NCI-H748 (cell line): ENCODE data around the gene PEAR1.

Experiments
- DNase-seq: peaks from one replicate; lab custom pipeline; 2025; ENCODE audit not compliant: unreplicated experiment; lab: John Stamatoyannopoulos, UW

PEAR1 gene

DNA sequence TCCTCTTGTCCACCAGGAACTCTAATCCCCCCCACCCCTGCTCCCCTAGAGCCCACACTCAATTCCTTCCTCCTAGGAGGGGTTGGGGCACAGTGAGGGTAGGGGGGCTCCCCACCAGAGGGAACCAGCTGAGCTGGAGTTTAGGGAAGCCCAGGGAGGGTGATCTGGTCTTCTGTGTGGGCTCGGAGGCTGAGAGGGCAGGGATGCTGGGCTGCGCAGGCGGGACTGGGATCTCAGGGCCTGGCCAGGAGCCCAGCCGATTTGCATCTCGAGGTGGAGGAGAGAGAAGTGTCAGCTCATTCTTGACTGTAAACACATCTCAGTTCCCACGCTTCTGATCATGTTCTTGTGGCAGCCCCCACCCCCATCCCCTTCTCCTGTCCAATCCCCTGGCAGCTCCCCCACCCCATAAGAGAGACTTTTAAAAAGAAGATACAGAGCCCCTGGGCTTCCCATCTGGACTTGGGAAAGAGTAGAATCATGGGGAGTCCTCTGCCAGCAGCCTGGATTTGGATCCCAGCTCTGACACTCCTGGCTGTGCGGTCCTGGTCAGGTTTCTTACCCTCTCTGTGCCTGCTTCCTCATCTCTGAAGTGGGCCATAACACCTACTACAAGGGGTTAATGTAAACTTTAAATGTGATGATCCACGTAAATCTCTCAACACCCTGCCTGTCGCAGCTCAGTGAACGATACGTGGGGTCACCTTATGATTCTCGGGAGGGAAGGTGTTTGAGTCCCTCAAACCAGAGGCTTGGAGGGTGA lies 6.6 kb downstream of the PEAR1 start:
- no peak for DNase-seq

DNA sequence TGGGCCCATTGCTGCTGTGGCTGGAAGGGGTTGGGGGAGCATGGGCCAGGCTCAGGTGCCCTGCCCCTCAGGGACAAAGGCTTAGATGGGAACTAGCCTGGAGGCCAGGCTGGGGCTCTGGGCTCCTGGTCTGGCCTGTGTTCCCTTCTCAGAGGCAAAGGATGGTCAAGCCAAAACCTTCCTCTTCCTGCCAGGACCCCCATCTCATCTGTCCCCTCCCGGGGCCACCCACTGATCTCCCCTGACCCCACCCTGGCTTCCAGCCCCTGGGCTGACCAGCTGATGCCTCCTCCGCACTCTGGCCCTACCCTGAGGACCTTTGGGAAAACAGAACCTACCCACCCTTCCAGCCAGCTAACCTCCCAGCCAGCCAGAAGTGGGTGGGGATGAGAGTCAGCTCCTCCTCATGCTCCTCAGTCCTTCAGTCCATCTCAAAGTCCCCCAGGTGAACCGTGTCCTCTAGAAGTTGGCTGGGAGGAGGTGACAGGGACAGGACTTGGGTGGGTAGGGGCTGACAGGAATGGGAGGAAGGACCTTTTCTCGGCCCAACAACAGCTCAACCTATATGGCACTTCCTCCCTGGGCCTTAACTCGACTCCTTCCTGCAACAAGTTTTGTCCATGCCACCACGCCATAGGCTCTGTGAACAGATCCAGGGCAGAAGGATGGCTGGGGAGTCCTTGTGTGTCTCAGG lies 7.5 kb downstream of the PEAR1 start:
- no peak for DNase-seq

DNA sequence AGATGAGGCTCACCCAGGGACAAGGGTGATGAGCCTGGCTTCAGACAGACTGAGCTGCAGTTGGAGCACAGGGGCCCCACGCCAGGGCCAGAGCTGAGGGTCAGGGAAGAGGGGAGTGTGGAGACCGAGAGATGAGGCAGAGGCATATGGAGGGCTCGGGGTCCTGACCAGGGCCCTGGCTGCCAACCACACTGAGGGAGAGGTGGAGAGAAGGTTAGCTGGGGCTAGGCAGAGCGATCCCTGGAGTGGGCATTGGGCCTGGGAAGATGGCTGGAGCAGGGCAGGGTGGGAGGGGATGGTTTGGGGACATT lies 8.0 kb downstream of the PEAR1 start:
- DNase-seq, result no peak

DNA sequence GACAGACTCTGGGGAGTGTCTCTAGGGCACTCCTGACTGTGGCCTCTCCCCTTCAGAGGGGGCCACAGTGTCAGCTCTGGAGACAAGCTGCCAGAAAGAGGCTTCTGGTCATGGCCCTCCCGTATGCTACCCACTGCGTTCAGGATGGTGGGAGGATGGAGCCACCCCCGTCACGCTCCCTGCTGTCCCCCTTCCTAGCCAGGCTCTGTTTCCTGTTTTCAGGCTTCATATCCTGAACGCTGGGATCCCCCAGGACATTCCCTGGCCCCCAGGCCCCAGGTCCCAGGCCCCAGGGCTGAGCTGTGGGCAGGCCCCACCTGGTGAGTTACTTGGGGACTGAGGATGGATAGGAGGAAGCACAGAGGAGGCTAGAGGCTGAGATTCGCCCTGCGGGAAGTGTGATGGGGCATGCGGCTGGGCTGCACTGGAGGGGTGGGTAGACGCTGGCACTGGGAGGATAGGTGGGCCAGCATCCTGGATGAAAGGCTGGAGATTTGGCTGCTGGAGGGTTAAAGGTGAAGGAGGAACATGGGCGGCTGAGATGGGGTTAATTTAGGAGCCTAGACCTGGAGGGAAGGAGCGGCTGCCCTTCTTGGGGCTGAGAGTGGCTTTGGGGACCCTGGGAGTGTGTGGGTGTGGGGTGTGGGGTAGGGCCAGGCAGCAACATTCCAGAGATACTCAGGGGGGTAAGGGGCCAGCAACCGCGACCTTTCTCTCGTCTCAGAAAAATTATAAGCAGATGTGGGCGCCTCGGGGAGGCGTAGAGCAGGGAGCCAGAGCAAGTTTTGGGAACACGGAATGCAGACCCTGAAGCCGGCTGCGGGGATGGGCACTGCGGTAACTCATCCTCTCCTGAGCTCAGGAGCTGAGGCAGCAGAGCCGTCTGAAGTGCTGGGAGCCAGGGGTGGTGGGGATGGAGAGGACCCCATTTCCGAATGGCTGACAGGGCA lies 8.7 kb downstream of the PEAR1 start:
- no peak for DNase-seq

DNA sequence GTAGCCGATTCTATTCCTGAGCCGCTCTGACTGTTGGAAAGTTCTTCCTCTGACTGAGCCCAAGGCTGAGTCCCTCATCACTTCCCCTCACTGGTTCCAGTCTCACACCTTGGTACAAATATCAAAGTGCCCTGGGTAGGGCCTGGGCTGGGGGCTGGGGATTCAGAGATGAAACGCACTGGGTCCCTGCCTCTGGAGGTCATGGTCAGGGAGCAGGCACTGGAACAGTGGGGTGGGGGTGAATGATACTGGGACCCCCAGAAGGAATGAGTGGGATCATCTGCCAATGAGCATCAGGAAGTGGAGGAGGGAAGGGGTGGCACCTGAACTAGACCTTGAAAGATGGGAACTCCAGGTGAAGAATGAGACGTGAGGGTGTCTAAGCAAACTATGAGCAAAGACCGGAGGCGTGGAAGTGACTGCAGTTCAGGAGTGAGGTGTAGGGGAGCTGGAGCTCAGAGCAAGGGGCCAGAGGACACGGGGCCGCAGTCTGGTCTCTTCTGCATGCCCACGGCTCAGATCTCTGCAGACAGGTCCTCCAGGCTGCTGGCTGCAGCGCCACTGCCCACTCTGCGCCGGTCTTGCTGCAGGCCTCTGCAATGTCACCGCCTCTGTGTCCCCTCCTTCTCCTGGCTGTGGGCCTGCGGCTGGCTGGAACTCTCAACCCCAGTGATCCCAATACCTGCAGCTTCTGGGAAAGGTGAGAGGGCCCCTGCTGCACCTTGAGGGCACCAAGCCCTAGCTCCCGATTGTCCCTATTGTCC lies 10.0 kb downstream of the PEAR1 start:
- DNase-seq, result no peak

DNA sequence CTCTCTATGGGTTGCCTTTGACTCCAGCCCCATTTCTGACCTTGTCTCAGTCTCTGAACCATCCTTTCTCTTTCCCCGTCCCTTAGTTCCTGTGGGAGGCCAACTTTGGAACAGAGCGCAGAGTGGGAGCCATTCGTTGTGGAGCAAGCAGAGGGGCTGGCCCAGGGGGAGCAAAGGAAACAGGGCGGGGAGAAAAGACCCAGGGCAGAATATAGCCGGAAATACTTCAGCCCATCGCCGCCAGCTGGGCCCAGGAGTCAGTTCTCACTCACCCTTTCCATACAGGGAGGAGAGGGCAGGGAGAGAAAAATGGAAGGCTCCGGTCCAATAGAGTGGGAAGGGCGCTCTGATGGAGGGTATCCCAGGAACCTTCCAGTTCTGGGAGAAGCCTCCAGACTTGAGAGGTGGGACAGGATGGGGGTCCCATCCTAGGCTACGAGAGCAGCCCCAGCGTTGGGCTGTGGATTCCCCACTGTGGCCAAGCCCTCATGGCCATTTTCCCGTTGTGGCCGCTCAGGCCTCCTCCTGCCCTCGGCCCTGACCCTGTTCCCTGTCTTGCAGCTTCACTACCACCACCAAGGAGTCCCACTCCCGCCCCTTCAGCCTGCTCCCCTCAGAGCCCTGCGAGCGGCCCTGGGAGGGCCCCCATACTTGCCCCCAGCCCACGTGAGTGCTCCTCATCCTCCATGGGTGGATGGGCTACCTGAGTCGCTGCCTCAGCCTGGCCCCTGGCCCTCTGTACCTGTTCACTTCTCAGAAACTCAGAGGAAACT lies 10.9 kb downstream of the PEAR1 start:
- no peak for DNase-seq

DNA sequence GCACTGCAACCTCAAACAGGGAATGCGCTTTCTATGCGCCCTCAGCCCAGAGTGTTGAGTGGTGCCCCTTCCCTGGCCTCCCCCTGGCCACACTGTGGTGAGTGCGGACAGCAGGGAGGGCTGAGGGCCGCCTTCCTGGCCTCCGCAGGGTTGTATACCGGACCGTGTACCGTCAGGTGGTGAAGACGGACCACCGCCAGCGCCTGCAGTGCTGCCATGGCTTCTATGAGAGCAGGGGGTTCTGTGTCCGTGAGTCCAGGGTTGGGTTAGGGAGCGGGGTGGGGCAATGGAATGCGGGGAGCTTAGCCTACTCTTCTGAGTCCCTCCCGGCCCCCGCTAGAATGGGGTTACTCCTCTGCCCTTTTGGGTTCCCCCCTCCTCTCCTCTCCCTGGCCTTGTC lies 11.7 kb downstream of the PEAR1 start:
- DNase-seq, result no peak

DNA sequence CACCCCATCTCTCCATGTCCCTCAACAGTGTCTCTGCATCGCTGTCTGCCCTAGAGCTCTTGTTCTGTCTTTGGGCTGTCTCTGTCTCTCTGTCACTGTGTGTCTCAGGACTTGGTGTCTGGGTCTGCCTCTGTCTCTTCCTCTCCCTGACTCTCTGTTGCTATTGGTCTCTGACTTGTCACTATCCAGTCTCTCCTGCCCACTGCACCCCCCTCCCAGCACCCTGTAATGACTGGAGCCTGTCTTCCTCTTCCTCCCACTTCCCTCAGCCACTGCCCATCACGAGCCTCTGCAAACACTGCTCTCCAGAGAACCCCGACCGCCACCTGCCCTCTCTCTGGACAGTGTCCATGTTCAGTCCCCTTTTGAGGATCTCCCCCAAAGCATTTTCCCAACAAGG lies 12.1 kb downstream of the PEAR1 start:
- DNase-seq, result no peak

DNA sequence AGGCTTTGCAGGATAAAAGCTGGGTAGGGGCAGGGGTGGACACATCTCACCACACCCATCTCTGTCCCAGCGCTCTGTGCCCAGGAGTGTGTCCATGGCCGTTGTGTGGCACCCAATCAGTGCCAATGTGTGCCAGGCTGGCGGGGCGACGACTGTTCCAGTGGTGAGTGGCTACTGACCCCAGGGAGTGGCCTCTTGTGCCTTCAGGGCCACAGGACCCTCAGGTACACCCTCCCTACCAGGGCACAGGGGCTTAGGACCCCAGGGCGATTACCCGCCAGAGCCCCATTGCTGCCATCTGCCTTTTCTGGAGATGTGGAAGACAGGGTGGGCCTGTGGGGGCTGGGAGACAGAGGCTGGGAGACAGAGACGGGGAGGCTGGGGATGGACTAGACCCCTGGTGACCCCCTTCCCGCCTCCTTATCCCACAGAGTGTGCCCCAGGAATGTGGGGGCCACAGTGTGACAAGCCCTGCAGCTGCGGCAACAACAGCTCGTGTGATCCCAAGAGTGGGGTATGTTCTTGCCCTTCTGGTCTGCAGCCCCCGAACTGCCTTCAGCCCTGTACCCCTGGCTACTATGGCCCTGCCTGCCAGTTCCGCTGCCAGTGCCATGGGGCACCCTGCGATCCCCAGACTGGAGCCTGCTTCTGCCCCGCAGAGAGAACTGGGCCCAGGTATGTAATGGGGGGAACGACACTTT lies 12.8 kb downstream of the PEAR1 start:
- no peak for DNase-seq

DNA sequence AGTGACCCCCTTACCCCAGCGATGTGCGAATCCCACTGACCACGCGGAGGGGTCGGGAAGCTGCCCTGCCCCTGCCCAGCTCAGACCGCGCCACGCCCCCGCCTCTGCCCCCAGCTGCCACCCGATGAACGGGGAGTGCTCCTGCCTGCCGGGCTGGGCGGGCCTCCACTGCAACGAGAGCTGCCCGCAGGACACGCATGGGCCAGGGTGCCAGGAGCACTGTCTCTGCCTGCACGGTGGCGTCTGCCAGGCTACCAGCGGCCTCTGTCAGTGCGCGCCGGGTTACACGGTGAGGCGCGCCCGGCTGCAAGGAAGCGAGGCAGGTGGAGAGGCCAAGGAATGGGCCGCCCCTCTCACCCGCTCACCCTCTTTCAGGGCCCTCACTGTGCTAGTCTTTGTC lies 15.0 kb downstream of the PEAR1 start:
- DNase-seq, result peak; percentile 25

DNA sequence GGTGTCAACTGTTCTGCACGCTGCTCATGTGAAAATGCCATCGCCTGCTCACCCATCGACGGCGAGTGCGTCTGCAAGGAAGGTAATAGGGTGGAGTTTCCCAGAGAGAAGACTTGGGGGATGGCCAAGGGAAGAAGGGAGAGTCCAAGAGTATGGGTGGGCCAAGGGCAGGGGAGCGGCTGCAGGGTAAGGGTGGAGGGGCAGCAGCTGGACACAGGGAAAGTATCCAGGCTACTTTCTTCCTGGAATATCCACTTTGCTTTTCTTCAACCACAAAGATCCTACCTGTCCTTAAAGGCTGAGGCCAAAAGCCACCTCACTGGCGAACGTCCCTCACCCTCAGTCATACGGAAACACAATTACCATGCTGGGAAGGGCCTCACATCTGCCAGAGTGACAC lies 15.4 kb downstream of the PEAR1 start:
- DNase-seq, result no peak

DNA sequence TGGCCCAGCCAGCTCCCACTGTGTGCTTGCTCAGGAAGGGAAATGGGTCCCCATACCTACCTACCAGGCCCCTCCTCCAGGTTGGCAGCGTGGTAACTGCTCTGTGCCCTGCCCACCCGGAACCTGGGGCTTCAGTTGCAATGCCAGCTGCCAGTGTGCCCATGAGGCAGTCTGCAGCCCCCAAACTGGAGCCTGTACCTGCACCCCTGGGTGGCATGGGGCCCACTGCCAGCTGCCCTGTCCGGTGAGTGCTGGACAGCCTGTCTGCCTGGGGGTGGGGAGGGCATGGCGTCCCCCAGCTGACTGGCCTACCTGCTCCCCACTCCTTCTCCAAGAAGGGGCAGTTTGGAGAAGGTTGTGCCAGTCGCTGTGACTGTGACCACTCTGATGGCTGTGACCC lies 16.2 kb downstream of the PEAR1 start:
- no peak for DNase-seq

DNA sequence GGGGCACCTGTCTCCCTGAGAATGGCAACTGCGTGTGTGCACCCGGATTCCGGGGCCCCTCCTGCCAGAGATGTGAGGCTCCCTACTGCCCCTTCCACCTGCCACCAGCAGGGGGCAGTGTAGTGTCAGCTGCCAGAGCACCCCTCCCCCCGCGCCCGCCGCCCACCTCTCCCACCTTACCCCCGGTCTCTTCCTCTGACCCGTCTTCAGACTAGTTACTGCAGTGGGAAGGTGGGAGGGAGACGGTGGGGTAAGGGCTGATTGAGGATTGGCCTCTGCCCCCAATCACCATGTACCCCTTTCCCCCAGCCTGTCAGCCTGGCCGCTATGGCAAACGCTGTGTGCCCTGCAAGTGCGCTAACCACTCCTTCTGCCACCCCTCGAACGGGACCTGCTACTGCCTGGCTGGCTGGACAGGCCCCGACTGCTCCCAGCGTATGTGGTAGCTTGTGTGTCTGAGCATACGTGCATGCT lies 16.8 kb downstream of the PEAR1 start:
- DNase-seq, result peak; percentile 29

DNA sequence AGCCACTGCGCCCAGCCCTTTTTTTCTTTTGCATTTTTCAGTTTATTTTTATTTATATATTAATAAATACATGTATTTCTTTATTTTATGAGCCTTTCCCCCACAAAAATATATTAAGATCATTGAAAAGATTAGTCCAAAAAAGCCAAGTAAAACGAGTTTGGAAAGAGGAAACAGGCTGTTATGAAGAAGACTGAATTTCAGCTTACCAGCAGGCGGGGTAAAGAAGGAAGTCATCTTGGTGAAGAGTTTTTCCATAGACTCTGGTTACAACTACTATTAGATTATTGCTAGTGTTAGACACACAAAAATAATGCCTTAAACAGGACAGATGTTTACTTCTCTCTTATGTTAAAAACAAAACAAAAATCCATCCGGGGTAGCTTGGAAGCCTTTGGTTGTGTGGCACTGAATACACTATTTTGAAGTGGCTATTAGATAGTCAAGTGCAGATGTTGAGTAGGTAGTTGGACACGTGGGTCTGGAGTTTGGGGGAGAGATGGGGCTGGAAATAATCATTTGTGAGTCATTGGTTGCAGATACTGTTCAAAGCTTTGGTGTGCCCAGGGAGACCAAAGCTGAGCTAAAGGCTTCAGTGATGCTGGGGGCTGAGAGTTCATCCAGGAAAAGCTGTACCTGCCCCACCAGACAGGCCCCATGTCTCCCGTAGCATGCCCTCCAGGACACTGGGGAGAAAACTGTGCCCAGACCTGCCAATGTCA lies 18.2 kb downstream of the PEAR1 start:
- no peak for DNase-seq

DNA sequence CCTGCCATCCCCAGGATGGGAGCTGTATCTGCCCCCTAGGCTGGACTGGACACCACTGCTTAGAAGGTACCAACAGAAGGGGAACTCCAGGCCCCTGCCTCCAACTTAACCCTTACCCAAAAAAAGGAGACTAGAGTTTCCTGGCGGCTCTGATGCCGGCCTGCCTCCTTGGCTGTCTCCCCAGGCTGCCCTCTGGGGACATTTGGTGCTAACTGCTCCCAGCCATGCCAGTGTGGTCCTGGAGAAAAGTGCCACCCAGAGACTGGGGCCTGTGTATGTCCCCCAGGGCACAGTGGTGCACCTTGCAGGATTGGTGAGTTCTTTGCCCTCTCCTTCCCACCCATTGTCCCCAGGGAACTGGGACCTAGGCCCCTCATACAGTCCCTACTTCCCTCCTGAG lies 18.8 kb downstream of the PEAR1 start:
- no peak for DNase-seq

DNA sequence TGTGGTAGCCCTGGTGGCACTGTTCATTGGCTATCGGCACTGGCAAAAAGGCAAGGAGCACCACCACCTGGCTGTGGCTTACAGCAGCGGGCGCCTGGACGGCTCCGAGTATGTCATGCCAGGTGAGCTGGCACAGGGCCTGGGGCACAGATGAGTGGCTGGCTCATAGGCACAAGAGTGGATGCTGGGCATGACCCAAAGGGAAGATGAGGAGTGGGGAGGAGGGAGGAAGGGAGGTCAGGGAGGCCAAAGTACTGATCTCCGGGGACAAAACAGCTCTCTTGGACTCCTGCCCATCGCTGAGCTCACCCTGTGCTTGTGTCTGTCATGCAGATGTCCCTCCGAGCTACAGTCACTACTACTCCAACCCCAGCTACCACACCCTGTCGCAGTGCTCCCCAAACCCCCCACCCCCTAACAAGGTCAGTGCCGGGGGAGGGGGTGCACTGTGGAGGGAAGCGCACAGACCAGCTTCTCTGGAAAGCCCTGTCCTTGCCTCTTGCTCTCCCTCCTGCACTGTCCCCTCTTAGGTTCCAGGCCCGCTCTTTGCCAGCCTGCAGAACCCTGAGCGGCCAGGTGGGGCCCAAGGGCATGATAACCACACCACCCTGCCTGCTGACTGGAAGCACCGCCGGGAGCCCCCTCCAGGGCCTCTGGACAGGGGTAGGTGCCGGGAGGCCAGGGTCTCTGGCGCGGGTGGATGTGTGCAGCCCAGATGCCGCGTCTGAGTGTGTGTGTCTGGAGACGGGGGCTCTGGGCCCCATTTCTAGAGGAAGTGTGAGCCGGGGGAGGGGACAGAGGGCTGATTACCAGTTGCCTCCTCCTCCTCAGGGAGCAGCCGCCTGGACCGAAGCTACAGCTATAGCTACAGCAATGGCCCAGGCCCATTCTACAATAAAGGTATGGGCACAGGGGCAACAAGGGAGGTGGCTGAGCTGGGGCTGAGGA lies 19.6 kb downstream of the PEAR1 start:
- no peak for DNase-seq

DNA sequence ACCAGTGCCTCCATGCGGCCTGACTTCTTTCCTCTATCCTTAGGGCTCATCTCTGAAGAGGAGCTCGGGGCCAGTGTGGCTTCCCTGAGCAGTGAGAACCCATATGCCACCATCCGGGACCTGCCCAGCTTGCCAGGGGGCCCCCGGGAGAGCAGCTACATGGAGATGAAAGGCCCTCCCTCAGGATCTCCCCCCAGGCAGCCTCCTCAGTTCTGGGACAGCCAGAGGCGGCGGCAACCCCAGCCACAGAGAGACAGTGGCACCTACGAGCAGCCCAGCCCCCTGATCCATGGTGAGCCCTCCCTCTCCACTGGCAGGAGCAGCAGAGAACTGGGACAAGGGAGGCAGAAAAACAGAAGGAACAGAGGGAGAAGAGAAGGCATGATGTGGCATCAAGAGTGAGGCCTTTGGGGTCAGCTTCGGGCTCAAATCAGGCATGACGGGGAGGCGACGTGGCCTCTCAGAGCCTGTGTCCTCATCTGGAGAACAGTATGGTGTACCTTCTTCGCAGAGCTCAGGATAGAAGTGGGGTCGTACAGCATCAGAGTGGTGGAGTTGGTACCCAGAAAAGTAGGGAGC lies 20.4 kb downstream of the PEAR1 start:
- DNase-seq, result no peak
